GM12801 (cell line): ENCODE data around the gene CILP2.

Experiments
- CTCF ChIP-seq: IDR thresholded peaks from one replicate; pipeline ENCODE4 v1.5.1; 2011; ENCODE audit warnings: control low read depth; ENCODE audit not compliant: insufficient read length; ENCODE audit errors: extremely low read depth

CILP2 gene

GRCh38 chr19:19533841-19534240, 4.2 kb upstream of the CILP2 start:
- TF ChIP-seq CTCF: no peak

- no peak for TF ChIP-seq CTCF
Observed at GRCh38 chr19:19534556-19535265, 3.4 kb upstream of the CILP2 start.

GRCh38 chr19:19535311-19536191, 2.5 kb upstream of the CILP2 start:
- no peak for TF ChIP-seq CTCF

GRCh38 chr19:19537075-19538048, 703 bp upstream of the CILP2 start:
- no peak for TF ChIP-seq CTCF

GRCh38 chr19:19538785-19539166, 711 bp downstream of the CILP2 start:
- TF ChIP-seq CTCF: no peak

GRCh38 chr19:19539698-19540063, 1.6 kb downstream of the CILP2 start:
- no peak for TF ChIP-seq CTCF
